ENCODE data around the gene GPI.

GPI gene

DNA sequence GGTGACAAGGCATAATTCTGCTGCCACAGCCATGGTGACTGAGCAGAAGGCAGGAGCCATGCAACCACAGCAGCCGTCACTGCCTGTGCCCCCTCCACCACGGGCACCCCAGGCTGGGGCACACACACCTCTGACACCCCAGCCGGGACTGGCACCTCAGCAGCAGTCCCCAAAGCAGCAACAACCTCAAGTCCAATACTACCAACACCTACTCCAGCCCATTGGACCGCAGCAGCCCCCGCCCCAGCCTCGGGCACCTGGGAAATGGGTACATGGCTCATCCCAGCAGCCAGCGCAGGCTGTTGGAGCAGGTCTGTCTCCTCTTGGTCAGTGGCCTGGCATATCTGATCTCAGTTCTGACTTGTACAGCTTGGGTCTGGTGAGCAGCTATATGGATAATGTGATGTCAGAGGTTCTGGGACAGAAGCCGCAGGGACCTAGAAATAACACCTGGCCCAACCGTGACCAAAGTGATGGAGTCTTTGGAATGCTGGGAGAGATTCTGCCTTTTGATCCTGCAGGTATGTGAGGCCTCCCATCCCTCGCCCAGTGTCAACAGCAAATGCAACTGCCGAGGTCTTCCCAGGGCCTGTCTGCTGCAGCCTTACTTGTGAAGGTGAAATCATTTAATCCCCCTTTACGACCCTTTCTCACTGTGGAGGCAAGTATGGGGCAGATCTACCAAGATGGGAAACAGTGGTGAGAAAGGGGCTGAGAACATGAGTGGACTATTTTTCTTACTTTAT lies 22.9 kb upstream of the GPI start:
- DNase-seq = no peak

DNA sequence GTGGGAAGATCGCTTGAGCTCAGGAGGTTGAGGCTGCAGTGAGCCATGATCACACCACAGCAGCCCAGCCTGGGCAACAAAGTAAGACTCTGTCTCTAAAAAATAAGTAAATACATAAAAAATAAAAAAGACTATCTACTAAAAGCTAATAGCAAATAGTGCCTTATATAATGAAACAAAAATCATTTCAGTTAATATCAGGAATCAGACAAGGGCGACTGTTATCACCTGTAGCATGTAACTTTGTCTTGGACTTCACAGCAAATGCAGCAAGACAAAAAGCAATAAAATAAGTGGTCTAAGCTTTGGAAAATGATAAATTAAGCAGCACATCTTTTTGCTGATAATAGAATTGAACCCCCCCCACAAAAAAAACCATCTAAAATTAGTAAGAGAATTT lies 21.2 kb upstream of the GPI start:
- DNase-seq = no peak

DNA sequence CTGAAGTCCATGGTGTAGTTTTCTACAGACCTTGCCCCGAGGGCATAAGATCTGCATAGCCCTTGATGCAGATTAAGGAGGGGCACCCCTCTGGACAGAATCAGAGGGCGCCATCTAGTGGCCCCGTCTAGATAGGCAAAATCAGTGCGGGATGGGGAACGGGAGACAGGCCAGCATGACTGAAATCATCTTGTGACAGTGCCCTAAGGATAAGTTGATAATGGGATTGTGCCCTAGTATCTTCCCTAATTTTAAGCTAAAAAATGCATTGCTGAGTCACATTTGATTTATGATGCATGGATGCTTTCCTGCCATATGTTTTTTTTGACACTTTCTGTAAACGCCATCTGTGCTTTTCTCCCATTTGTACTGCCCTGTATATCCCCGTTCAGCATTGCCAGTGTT lies 19.0 kb upstream of the GPI start:
- peak; percentile 64 to 67 for DNase-seq

DNA sequence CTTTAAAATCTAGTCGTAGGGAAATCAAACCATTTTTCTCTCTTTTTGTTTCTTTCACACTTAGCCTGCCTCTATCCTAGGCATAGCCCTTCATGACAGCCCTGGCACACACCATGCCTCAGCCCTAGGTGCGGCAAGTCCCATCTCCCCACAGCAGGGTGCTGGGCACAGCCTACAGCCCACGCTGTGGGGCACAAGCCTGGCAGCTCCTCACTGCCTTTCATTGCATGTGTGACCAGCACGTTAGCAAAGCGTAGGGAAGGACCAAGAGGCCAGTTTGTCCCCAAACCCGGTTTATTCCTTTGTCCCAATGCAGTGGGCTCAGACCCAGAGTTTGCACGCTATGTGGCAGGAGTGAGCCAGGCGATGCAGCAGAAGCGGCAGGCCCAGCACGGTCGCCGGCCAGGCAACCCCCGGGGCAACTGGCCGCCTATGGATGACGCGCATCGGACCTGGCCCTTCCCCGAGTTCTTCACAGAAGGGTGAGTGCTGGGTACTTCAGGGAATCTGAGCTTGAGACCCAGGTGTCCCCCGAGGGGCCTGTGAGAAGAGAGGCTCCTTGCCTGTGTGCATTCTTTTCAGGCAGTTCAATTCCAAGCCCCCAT lies 17.3 kb upstream of the GPI start:
- DNase-seq = no peak

DNA sequence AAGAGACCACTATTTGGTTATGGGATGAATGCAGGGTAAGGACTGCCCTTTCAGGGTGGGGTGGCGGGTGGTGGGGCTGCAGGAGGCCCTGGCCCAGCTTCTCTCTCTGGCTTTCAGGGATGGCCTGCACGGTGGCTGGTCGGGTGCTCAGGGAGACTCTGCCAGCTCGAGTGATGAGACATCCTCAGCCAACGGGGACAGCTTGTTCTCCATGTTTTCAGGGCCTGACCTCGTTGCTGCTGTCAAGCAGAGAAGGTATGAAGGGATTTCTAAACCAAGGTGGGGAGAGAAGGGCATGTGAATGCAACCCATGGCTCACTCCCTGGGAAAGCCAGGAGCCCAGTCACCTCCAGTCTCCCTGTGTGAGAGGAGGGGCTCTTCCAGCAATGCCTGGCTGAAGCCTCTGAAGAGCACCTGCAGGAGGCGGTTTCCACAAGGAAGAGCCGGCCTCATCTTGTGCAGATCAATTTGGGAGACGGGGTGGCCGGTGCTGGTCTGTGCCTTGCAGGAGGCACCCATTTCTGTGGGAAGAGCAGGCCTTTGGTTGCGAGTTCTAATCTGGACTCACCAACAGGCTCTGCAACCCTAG lies 16.0 kb upstream of the GPI start:
- DNase-seq = no peak

DNA sequence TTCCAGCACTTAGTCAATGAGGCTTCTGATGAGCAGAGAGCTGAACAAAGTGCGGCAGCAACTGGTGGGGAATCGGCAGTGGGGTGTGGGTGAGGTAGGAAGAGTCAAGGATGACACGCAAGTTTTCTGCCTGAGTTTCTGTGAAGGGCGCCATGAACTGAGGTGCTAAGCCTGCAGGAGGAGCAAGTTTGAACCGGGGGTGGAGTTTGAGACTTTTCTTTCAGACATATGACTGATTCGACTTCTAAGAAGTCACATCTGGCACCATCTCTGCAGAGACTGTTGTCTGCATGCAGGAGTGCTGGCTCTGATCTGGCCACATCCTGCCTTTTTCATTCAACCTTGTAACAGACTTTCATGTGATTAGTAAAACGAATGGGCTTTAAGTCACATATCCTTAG lies 14.8 kb upstream of the GPI start:
- no peak for DNase-seq

DNA sequence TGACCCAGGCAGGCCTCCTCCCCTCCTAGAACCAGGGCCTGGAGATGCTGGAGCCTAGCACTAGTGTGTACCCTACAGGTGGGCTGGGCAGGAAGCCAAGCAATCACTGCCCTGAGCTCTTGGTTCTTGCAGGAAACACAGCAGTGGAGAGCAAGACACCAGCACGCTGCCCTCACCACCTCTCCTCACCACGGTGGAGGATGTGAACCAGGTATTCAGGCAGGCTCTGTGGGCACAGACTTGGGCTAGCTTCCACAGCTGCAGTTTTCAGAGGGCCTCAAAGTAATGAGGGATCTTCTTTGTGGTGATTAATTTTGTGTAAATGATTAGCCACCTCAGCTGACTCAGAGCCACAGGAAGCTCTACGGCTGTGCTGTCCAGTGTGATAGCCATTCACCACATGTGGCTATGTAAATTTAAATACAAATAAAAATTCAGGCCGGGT lies 13.6 kb upstream of the GPI start:
- no peak for DNase-seq

DNA sequence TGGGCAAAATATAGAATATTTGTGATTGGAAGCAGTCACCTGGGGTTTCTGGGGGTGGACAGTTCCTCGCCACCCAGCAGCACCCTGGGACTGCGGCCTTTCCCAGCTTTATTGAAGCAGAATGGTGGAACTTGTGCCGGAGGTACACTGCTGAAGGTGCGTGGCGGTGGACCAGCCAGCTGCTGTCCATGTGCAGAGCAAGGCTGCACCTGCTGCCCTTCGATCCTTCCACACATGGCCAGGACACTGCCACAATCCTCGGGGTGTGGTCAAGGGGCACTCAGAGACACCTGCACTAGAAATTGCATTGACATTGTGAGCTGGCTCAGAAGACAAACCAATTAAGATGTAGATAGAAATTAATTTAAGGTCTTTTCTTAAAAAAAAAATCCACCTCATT lies 11.4 kb upstream of the GPI start:
- no peak for DNase-seq

DNA sequence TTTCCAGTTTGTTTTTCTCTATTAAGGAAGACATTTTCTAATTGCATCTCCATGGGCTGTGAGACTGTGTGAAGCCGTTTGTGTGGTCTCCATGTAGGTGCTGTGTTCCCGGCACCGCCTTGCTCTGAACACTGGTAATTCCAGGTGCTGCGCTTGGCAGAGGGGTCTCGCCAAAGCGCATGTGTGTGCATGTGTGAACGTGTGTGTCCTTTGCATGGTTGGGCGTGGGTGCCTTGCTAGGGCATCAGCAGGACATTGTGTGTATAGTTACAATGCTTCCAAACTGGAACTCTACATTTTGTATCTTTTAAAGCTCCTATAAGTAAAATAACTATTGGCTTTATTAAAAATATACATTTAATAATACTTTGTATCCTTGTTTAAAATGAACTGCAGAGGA lies 9.8 kb upstream of the GPI start:
- no peak for DNase-seq

DNA sequence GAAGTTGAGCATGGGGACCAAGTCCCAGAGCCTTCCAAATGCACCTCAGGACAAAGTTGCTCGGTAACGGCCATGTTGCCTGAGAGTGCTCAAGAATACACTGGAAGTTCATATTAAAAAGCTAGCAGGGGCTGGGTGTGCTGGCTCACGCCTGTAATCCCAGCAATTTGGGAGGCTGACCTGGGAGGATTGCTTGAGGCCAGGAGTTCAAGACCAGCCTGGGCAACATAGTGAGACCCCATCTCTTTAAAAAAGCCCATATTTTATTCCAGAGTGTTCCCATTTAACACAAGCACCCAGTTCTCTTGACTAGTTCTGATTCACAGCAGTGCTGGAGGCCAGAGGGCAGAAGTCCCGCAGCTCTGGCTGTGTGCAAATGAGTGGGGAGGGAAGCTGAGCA lies 8.1 kb upstream of the GPI start:
- DNase-seq = no peak

DNA sequence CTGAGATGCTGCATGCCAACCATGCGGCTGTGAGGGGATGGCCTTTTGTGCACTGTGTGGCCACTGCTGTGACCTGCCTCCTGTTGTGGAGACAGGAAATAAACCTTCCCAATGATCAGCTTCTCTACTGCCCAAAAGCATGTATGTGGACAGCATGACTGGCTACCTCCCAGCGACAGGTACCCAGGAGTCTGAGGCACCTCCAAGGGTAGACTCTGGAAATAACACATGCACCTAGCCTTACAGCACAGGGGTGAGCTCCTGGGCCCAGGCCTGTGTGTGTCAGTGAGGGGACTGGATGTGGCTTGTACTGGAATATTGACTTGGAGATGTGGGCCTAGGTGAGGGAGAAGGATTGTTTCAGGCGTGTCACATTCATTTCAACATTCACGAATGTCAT lies 7.6 kb upstream of the GPI start:
- no peak for DNase-seq

DNA sequence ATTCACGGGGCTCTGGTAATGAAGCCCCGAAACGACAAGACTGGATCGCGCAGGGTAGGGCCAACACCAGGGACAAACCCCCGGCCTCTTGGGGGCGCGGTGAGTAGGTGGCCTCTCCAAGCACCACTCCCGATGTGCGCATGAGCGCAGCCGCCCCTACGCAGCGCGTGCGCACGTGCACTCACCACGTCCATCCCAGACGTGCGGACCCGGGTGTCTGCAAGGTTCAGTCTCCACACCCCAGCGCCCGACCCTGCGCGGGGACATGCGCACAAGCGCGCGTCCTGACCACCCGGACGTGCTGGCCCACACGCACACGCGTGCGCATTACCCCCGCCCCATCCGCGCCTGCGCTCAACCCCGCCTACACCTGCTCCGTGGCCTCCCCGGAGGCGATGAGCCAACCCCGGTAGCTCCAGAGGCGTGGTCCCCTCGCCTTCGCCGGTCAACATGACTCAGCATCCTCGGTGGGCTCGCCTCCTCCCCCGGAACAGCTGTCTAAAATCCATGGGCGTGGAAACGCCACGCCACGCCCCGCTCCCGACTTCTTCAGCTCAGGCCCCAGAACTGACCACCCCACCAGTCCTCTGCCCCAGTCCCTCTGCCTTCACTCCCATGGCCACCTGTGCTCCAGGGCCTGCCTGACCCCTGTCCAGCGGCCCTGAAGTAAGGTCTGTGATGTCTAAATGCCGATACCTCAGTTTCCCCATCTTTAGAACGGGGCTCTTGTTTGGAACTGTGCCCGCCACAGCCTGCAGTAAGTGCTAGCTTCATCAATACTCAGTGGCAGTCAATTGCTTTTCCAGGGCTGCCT lies 5.6 kb upstream of the GPI start:
- DNase-seq = peak; percentile 98 to 99

DNA sequence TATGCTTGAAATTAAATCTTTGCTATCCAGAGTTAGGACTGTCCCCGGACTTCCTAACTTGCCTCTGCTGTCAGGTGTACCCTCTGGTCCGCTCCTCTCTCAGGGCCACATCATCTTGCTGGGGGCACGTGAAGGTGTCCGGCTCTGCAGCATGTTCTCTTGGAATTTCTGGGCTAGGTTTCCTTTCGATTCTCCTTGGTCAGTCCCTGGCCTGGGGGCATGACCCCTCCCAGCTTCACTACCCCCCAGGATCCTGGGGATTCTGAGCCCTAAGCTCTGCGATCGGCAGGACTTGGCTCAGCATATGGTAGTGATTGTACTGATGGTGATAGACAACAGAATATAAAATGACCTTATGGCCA lies 5.1 kb upstream of the GPI start:
- no peak for DNase-seq

DNA sequence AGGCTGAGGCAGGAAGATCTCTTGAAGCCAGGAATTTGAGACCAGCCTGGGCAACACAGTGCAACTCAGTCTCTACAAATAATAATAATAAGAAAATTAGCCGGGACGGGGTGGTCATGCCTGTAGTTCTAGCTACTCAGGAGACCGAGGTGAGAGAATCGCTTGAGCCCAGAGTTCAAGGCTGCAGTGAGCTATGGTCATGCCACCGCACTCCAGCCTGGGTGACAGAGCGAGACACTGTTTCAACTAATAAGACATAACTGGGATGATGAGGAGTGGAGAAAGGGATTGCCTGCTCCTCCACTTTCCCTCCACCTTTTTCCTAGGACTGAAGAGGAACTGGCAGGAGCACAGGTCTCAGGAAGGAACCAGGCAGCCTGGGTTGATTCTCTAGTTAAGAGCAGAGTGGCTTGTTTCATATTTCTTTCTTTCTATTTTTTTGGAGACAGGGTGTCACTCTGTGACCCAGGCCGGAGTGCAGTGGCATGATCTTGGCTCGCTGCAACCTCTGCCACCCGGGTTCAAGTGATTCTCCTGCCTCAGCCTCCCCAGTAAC lies 4.6 kb upstream of the GPI start:
- DNase-seq = no peak

DNA sequence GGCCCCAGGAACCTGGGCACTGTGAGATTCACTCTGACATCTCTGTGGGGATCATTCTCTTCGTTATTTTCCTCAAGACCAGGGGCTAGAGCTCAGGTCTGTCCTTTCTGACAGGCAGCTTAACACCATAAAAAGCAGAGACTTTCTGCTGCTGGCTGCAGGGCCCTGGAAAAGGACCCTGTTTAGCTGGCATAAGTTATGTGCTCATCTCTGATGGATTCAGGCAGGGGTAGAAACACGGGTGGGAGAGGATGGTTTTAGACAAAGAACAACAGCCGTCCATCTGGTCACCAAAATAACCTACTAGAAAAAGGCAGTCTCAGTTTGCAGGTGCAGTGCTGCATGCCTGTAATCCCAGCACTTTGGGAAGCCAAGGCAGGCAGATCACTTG lies 2.3 kb upstream of the GPI start:
- DNase-seq = no peak

DNA sequence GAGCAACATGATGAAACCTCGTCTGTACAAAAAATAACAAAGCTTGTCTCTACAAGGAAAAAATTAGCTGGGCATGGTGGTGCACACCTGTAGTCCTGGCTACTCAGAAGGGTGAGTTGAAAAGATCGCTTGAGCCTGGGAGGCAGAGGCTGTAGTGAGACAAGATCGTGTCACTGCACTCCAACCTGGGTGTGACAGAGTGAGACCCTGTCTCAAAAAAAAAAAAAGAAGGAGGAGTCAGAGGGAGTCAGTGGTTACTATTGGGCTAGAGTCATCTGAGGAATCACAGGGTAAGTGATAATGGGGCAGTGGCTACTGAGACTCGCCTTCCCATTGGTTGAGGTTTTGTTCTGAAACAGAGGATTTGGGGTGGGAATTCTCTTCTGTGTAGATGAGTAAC lies 1.9 kb upstream of the GPI start:
- no peak for DNase-seq

DNA sequence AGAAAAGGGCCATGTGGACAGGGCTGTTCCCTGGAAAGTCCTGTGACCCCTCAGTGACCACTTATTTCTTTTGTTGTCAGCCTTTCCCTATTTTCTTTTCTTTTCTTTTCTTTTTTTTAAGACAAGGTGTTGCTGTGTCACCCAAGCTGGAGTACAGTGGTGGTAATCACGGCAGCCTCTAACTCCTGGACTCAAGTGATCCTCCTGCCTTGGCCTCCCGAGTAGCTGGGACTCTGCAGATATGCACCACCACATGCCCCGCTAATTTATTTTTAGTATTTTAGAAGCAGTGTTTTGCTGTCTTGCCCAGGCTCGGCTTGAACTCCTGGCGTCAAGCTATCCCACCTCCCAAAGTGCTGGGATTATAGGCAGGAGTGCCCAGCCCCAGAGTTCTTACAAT lies 1.1 kb upstream of the GPI start:
- no peak for DNase-seq

DNA sequence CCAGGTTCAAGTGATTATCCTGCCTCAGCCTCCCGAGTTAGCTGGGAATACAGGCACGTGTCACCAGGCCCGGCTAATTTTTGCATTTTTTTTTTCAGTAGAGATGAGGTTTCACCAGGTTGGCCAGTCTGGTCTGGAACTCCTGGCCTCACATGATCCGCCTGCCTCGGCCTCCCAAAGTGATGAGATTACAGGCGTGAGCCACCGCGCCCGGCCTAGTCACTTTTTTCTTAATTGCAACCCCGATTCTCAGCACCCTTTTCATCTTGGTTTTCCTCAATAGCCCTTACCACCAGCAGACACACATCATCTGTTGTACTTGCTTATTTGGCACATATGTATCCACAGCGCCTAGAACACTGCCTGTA lies 550 bp upstream of the GPI start:
- no peak for DNase-seq

DNA sequence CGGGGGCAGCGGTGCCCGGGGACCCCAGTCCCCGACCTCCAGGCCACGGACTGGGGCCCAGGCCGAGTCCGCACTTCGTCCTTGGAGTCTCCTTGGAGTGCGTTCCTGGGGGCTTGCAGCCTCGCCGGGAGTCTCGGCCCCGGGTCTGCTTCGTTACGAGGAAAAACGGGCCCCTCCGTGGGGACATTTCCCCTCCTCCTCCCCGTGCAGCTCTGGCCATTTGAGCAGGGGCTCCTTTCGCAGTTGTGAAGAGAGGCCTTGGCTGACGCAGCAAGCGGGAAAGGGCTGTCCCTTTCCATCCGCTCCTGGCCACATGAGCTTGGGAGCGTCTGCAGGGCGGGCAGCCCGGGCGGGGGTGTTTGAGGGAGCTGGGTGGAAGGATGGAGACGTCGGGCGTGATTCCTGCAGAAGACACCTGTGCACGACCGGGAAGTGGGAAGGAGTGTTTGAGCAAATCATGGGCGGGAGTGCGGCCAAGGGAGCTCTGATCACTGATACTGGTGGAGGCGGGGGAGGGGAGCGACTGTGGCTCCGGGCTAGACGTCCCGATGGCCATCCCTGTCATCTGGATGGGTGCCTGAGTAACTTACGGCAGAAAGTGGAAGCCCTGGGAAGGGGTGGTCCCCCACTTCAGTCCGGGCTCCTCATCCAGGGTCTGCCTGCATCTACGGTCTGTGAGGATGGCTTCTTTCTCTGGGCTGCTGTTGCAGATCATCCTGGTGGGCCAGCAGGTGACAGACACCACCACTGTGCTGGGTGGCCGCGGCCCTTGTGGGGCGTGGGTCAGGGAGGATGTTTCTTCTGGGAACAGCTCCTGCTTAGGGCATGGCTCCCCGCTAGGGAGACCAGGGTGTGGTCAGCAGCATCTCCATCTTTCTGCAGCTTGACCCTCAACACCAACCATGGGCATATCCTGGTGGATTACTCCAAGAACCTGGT lies 736 bp downstream of the GPI start:
- peak; percentile 4 to 44 for DNase-seq

DNA sequence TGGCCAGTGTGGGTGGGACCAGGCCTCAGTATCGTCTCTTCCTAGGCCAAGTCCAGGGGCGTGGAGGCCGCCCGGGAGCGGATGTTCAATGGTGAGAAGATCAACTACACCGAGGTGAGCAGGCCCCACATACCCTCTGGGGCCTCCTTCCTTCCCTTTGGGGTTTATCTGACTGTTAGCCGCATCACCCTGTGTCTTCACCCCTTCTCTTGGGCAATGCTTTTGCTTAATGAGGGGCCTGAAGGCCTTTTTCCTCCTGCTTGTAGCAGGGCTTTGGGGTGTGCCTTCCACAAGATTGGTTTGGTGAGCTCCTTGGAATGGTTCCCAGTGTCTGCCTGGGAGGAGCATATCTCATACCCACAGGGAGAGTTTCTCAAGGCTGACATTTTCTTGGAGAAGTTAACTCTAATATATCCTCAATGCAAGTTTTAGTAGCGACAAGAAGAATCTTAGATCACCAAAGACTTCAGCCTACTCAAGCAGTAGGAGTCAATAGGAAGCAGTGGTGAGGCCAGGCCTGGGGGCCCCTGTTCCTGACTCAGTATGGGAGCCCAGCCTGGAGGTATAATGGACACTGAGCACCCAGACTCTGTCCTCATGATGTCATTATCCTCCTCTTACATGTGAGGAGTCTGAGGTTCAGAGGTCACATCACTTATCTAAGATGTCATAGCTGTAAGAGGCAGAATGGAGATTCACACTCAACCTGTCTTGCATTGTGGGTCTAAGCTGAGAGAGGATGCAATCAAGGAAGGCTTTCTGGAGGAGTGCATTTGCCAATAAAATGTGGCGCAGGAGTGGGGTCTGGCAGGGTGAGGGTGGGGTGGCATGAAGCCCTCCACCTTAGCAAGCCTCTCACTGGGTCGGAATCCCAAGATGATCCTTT lies 2.0 kb downstream of the GPI start:
- DNase-seq = peak; percentile 31 to 49

DNA sequence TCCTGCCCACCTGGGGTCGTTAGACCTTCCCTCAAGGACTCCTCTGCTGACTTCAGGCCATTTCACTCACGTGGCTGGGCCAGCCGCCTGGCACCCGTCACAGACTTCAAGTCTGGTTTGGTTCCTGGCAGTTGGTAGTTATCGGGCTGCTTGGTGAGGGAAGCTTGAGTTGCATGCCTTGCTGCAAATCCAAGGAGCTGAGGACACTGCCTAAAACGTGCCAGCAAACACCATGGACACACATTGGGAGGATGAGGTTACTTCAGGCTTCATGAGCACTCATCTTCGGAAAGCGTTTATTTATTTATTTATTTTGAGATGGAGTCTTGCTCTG lies 2.6 kb downstream of the GPI start:
- DNase-seq = no peak
